Liver (tissue), 9 donors: Measurements from ENCODE around the gene ERBB4. TPM values are rescaled to one million over a fixed set of nuclear protein-coding genes. Genes with fewer than 3 reads are reported as not detected.

Experiments
- DNase-seq: peaks from one replicate; pipeline ENCODE4 v3.0.0-alpha.2; 2017; ENCODE audit warnings: low spot score
- H3K27ac ChIP-seq, 2 donors: one replicate each; pipeline ENCODE4 v1.7.0; 2013; ENCODE audit warnings: inconsistent platforms in 2 of 2, low read length in 2 of 2, control low read depth in 1 of 2, low read depth in 1 of 2, mild to moderate bottlenecking in 1 of 2
- H3K27me3 ChIP-seq, 4 donors: one replicate each; pipeline versions ENCODE4 v1.6.1 to v1.7.0; 2013; ENCODE audit warnings: low read length in 3 of 4, inconsistent platforms in 1 of 4, mild to moderate bottlenecking in 1 of 4, moderate library complexity in 1 of 4; ENCODE audit not compliant: control insufficient read depth in 4 of 4, insufficient read depth in 4 of 4
- H3K36me3 ChIP-seq, 4 donors: one replicate each; pipeline versions ENCODE4 v1.6.1 to v1.7.0; 2013; ENCODE audit warnings: low read length in 3 of 4, mild to moderate bottlenecking in 3 of 4, low read depth in 1 of 4, moderate library complexity in 1 of 4; ENCODE audit not compliant: control insufficient read depth in 4 of 4, insufficient read depth in 3 of 4
- H3K4me1 ChIP-seq, 4 donors: one replicate each; pipeline versions ENCODE4 v1.6.1 to v1.7.0; 2013; ENCODE audit warnings: low read length in 3 of 4, mild to moderate bottlenecking in 3 of 4, moderate library complexity in 1 of 4; ENCODE audit not compliant: control insufficient read depth in 4 of 4, insufficient read depth in 4 of 4
- H3K4me3 ChIP-seq, 3 donors: one replicate each; pipeline versions ENCODE4 v1.6.1 to v1.7.0; 2013; ENCODE audit warnings: low read length in 3 of 3, control low read depth in 1 of 3, low read depth in 1 of 3, mild to moderate bottlenecking in 1 of 3
- H3K9ac ChIP-seq, 2 donors: one replicate each; pipeline ENCODE4 v1.7.0; 2013; ENCODE audit warnings: low read length in 2 of 2, mild to moderate bottlenecking in 2 of 2, moderate library complexity in 2 of 2, control low read depth in 1 of 2, low read depth in 1 of 2
- H3K9me3 ChIP-seq, 4 donors: one replicate each; pipeline versions ENCODE4 v1.6.1 to v1.7.0; 2013; ENCODE audit warnings: low read length in 3 of 4; ENCODE audit not compliant: control insufficient read depth in 4 of 4
- ATF3 ChIP-seq: IDR thresholded peaks from 2 replicates; pipeline ENCODE4 v1.6.1; 2016; ENCODE audit warnings: antibody characterized with exemption
- CTCF ChIP-seq: fragments of 150-350 bp; IDR thresholded peaks from 2 replicates; pipeline ENCODE4 v1.5.1; 2017; ENCODE audit warnings: improper control_type of control experiment, low read depth, low read length; ENCODE audit not compliant: missing input control
- EGR1 ChIP-seq, 2 donors: IDR thresholded peaks; 2 replicates each; pipeline ENCODE4 v1.6.1; 2016 to 2018; ENCODE audit warnings: antibody characterized with exemption in 2 of 2, low read depth in 2 of 2
- FOXA1 ChIP-seq: IDR thresholded peaks from 2 replicates; pipeline ENCODE4 v1.6.1; 2016; ENCODE audit warnings: antibody characterized with exemption
- FOXA2 ChIP-seq: IDR thresholded peaks from 2 replicates; pipeline ENCODE4 v1.6.1; 2016; ENCODE audit warnings: antibody characterized with exemption
- GABPA ChIP-seq, 2 donors: IDR thresholded peaks in 1 of 2; conservative IDR thresholded peaks in 1 of 2; 2 replicates each; pipeline ENCODE4 v1.6.1; 2016; ENCODE audit warnings: antibody characterized with exemption in 2 of 2, mild to moderate bottlenecking in 1 of 2, moderate library complexity in 1 of 2
- HNF4A ChIP-seq, 2 donors: conservative IDR thresholded peaks; 2 replicates each; pipeline ENCODE4 v1.6.1; 2016; ENCODE audit warnings: antibody characterized with exemption in 2 of 2, mild to moderate bottlenecking in 2 of 2
- HNF4G ChIP-seq: IDR thresholded peaks from 2 replicates; pipeline ENCODE4 v1.6.1; 2016; ENCODE audit warnings: antibody characterized with exemption
- JUND ChIP-seq, 2 donors: IDR thresholded peaks; 2 replicates each; pipeline ENCODE4 v1.6.1; 2016; ENCODE audit warnings: antibody characterized with exemption in 2 of 2
- MAX ChIP-seq: IDR thresholded peaks from 2 replicates; pipeline ENCODE4 v1.6.1; 2016; ENCODE audit warnings: antibody characterized with exemption
- NR2F2 ChIP-seq: IDR thresholded peaks from 2 replicates; pipeline ENCODE4 v1.6.1; 2016; ENCODE audit warnings: antibody characterized with exemption
- REST ChIP-seq: IDR thresholded peaks from 2 replicates; pipeline ENCODE4 v1.6.1; 2016; ENCODE audit warnings: antibody characterized with exemption, mild to moderate bottlenecking
- RXRA ChIP-seq, 2 donors: IDR thresholded peaks; 2 replicates each; pipeline ENCODE4 v1.6.1; 2017 to 2018; ENCODE audit warnings: antibody characterized with exemption in 2 of 2, mild to moderate bottlenecking in 1 of 2
- TAF1 ChIP-seq: conservative IDR thresholded peaks from 2 replicates; pipeline ENCODE4 v1.6.1; 2016; ENCODE audit warnings: antibody characterized with exemption, mild to moderate bottlenecking
- YY1 ChIP-seq: IDR thresholded peaks from 2 replicates; pipeline ENCODE4 v1.6.1; 2016; ENCODE audit warnings: antibody characterized with exemption, mild to moderate bottlenecking
- WGBS: extraction: QIAGEN DNeasy Blood & Tissue Kit; methylation state at CpG from one replicate; pipeline ENCODE4 v1.1.7; 2013; 5-methylcytosine and 5-hydroxymethylcytosine counted together
- polyA plus RNA-seq, 2 donors: library from polyadenylated mRNA; stranded (reverse) in 1 of 2; unstranded in 1 of 2; fragments of 200-250 nt in 1 of 2; fragments of >200 nt in 1 of 2; fragmentation: Nextera tagmentation in 1 of 2; extraction: Ambion mirVana in 1 of 2; gene quantifications; one replicate each; pipeline versions ENCODE4 v1.2.1 to v1.2.3, GENCODE V29; 2013 to 2015
- total RNA-seq, 2 donors: library from RNA; depleted of rRNA; stranded (reverse); fragments of >200 nt; gene quantifications; one replicate each; pipeline ENCODE4 v1.2.3, GENCODE V29; 2014
- donor health status: healthy.
- donor health status: healthy.
- donor health status: healthy.
- donor health status: healthy.
- donor health status: healthy.

ERBB4 gene
- total and polyA plus RNA-seq, 4 donors, result 0.03 to 0.42 TPM; not detected in 2

- TF ChIP-seq ATF3 (no peak), JUND (IDR thresholded peaks at IDR 0.05) (no peak), YY1 (no peak), MAX (no peak), RXRA (IDR thresholded peaks at IDR 0.05) (no peak), HNF4G (no peak), EGR1 (IDR thresholded peaks at IDR 0.05; ENCODE audit: low read depth in 2 of 2) (no peak)
Observed at GRCh38 chr2:212064318-212064717, 474.3 kb downstream of the ERBB4 start (continued).

- no peaks in the 10 kb centered on the region for H3K27me3 ChIP-seq
- no peak overlapping the region for H3K4me3 ChIP-seq
- no peak overlapping the region for H3K27ac ChIP-seq
- no peaks in the 10 kb centered on the region for H3K4me1 ChIP-seq
- peaks cover 0 to 14% (median 7%) of the 10 kb centered on the region in 4 donors for H3K9me3 ChIP-seq
- no peak for DNase-seq
- no peaks in the 10 kb centered on the region for H3K36me3 ChIP-seq
- TF ChIP-seq FOXA2 (no peak), HNF4G (no peak), REST (no peak), FOXA1 (no peak), TAF1 (no peak), CTCF (no peak)
- 59% methylated on average over 4 of the region's 4 CpGs for WGBS
- H3K9ac ChIP-seq, result no peak overlapping the region
Observed at GRCh38 chr2:212052412-212053159, 486.0 kb downstream of the ERBB4 start.

- Histone ChIP-seq H3K9ac (no peak overlapping the region), H3K9me3 (peaks cover 0 to 14% (median 7%) of the 10 kb centered on the region in 4 donors), H3K36me3 (no peaks in the 10 kb centered on the region), H3K4me3 (no peak overlapping the region), H3K27me3 (no peaks in the 10 kb centered on the region), H3K4me1 (no peaks in the 10 kb centered on the region), H3K27ac (no peak overlapping the region)
- WGBS, result 68% methylated on average over 2 of the region's 2 CpGs
- DNase-seq, result no peak
- TF ChIP-seq NR2F2, result no peak
- TF ChIP-seq RXRA (IDR thresholded peaks at IDR 0.05), result no peak
- TF ChIP-seq EGR1 (IDR thresholded peaks at IDR 0.05; ENCODE audit: low read depth in 2 of 2), result no peak
- no peak for TF ChIP-seq FOXA1
- no peak for TF ChIP-seq JUND (IDR thresholded peaks at IDR 0.05)
- no peak for TF ChIP-seq REST
- TF ChIP-seq ATF3, result no peak
- TF ChIP-seq MAX, result no peak
- no peak for TF ChIP-seq CTCF
- TF ChIP-seq YY1, result no peak
- no peak for TF ChIP-seq GABPA (IDR thresholded peaks at IDR 0.05 in 1 of 2, conservative IDR thresholded peaks at IDR 0.05 in 1 of 2)
- no peak for TF ChIP-seq HNF4A (conservative IDR thresholded peaks at IDR 0.05)
- TF ChIP-seq FOXA2, result no peak
Observed at GRCh38 chr2:212050871-212051270, 487.7 kb downstream of the ERBB4 start.
